PC-3 (cell line): ENCODE results near the gene UBAC1. TPM values are rescaled to one million over a fixed set of nuclear protein-coding genes. Genes with fewer than 3 reads are reported as not detected.
"Not testable (repeated sequence)": the region's sequence is repeated elsewhere in the genome, so short reads cannot be mapped to it uniquely, and the experiment has no call there.

Source experiments
- ATAC-seq: fragments of 200-7000 bp; cut with Tn5 transposase; 2 replicates; pipeline ENCODE4 v1.9.1; 2020; ENCODE audit warnings: mild to moderate bottlenecking, moderate library complexity
- BruUV-seq: library from RNA; stranded (reverse); fragments of 400-500 nt; replicated peaks from 2 replicates; lab custom pipeline; 2021; lab: Mats Ljungman, UMichigan
- CTCF ChIA-PET: fragments of 300-600 bp; sonication (Branson Sonifier 250); formaldehyde crosslinking; loops from one replicate; lab custom pipeline; 2022; ENCODE audit warnings: antibody characterized with exemption; lab: Charles Lee
- POLR2A ChIA-PET: fragments of 300-600 bp; sonication (Branson Sonifier 250); formaldehyde crosslinking; loops from one replicate; lab custom pipeline; 2022; ENCODE audit warnings: antibody characterized with exemption; ENCODE audit not compliant: unreplicated experiment; lab: Charles Lee
- DNase-seq: peaks from one replicate; pipeline ENCODE4 v3.0.0-alpha.2; 2015
- H2AFZ ChIP-seq: fragments of 300-600 bp; sonication (generic); 2 replicates; pipeline ENCODE4 v1.6.0; 2016; ENCODE audit warnings: antibody characterized with exemption, low read length
- H3F3A ChIP-seq: fragments of 300-600 bp; sonication (generic); one replicate; pipeline ENCODE4 v1.6.0; 2017; ENCODE audit warnings: antibody characterized with exemption, low read length, control low read depth, mild to moderate bottlenecking; ENCODE audit not compliant: unreplicated experiment
- H3K27ac ChIP-seq: fragments of 300-600 bp; sonication (generic); 2 replicates; pipeline ENCODE4 v1.5.1; 2016; ENCODE audit warnings: mild to moderate bottlenecking, low read length
- H3K27me3 ChIP-seq: fragments of 300-600 bp; sonication (generic); 2 replicates; pipeline ENCODE4 v1.6.1; 2016; ENCODE audit warnings: low read length, mixed read lengths
- H3K36me3 ChIP-seq: fragments of 300-600 bp; sonication (generic); 2 replicates; pipeline ENCODE4 v1.6.1; 2016; ENCODE audit warnings: low read depth, mixed run types, low read length, mixed read lengths
- H3K4me1 ChIP-seq: fragments of 300-600 bp; sonication (generic); 2 replicates; pipeline ENCODE4 v1.5.1; 2016; ENCODE audit warnings: low read length; ENCODE audit not compliant: insufficient read depth
- H3K4me2 ChIP-seq: fragments of 300-600 bp; sonication (generic); 2 replicates; pipeline ENCODE4 v1.6.0; 2016; ENCODE audit warnings: low read length
- H3K4me3 ChIP-seq: fragments of 300-600 bp; sonication (generic); 2 replicates; pipeline ENCODE4 v1.5.1; 2016; ENCODE audit warnings: mild to moderate bottlenecking, low read length, mixed read lengths
- H3K79me2 ChIP-seq: fragments of 300-600 bp; sonication (generic); 2 replicates; pipeline ENCODE4 v1.6.1; 2017; ENCODE audit warnings: low read length, mixed read lengths
- H3K9ac ChIP-seq: fragments of 300-600 bp; sonication (generic); 2 replicates; pipeline ENCODE4 v1.6.0; 2016; ENCODE audit warnings: mild to moderate bottlenecking, low read length
- H3K9me2 ChIP-seq: fragments of 300-600 bp; sonication (generic); replicated peaks from 2 replicates; pipeline ENCODE4 v1.6.1; 2016; ENCODE audit warnings: mixed run types, low read length, mixed read lengths
- H3K9me3 ChIP-seq: fragments of 300-600 bp; sonication (generic); 2 replicates; pipeline ENCODE4 v1.6.1; 2016; ENCODE audit warnings: low read length, mixed read lengths
- H4K20me1 ChIP-seq: fragments of 300-600 bp; sonication (generic); 2 replicates; pipeline ENCODE4 v1.6.1; 2016; ENCODE audit warnings: low read length, mixed read lengths
- CTCF ChIP-seq: fragments of 300-600 bp; sonication (generic); conservative IDR thresholded peaks from 2 replicates; pipeline ENCODE4 v1.5.1; 2017; ENCODE audit warnings: antibody characterized with exemption, low read depth, mild to moderate bottlenecking, low read length
- EZH2 ChIP-seq: fragments of 300-600 bp; sonication (generic); IDR thresholded peaks from one replicate; pipeline ENCODE4 v1.6.1; 2017; ENCODE audit warnings: antibody characterized with exemption, mild to moderate bottlenecking, low read length; ENCODE audit not compliant: unreplicated experiment
- EZH2phosphoT487 ChIP-seq: fragments of 300-600 bp; sonication (generic); IDR thresholded peaks from 2 replicates; pipeline ENCODE4 v1.6.1; 2018; ENCODE audit warnings: mild to moderate bottlenecking, antibody characterized with exemption, low read length, borderline replicate concordance
- intact Hi-C: fragments of 100-400 bp; cut with micrococcal nuclease; formaldehyde crosslinking; loops from 2 replicates; pipeline ENCODE4 v1.9.0; 2023
- total RNA-seq: library from RNA; depleted of rRNA; stranded (reverse); fragments of >200 nt; gene quantifications from 2 replicates; pipeline ENCODE4 v1.2.3, GENCODE V29; 2014

UBAC1 gene
- total RNA-seq, 1 experiment from 2014 or later = 77.3 TPM

- TF ChIP-seq EZH2phosphoT487 (no peak), EZH2 (no peak), CTCF (no peak)
- H3F3A ChIP-seq = peaks cover 5% of the 10 kb centered on the region
- no peaks in the 10 kb centered on the region for H3K9me2 ChIP-seq
- H3K9me3 ChIP-seq = no peaks in the 10 kb centered on the region
- H3K9ac ChIP-seq = peak overlapping the region; percentile 57
- intact Hi-C loops = loop anchor here (2.0 kb wide), 1 partner anchor 25 kb away; no protein-coding TSS in a partner anchor
- H3K4me2 ChIP-seq = peak overlapping the region; percentile 74
- peak overlapping the region; percentile 30; the same call in 1 of the 2 replicates for H3K4me3 ChIP-seq
- peak overlapping the region; percentile 72 for H2AFZ ChIP-seq
- CTCF ChIA-PET = no interaction called here
- H3K27ac ChIP-seq = peak overlapping the region; percentile 91
- peaks cover 23% of the 10 kb centered on the region for H3K79me2 ChIP-seq
- DNase-seq (peak; percentile 85), ATAC-seq (peak; percentile 99)
- H3K27me3 ChIP-seq = no peaks in the 10 kb centered on the region
- BruUV-seq = no TSS peak
- H3K36me3 ChIP-seq = no peaks in the 10 kb centered on the region; the same call in 1 of the 2 replicates
- H4K20me1 ChIP-seq = no peaks in the 10 kb centered on the region
- POLR2A ChIA-PET = interaction anchor here (0.6 kb wide), 1 partner anchor 45 kb away, joined by 4 read pairs; the partner anchor contains the start of gene CAMSAP1
- H3K4me1 ChIP-seq = peaks cover 11% of the 10 kb centered on the region
Measured at GRCh38 chr9:135951889-135952663, 9.1 kb downstream of the UBAC1 start.

DNA sequence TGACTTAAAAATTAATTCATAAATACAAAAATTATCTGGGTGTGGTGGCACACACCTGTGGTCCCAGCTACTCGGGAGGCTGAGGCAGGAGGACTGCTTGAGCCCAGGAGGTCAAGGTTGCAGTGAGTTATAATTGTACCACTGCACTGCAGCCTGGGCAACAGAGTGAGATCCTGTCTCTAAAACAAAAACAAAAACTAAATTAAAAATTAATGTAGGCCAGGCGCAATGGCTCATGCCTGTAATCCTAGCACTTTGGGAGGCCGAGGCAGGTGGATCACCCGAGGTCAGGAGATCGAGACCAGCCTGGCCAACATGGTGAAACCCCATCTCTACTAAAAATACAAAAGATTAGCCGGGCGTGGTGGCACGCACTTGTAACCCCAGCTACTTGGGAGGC lies 9.9 kb downstream of the UBAC1 start:
- H3K9me2 ChIP-seq, H3F3A ChIP-seq, ATAC-seq, H4K20me1 ChIP-seq, DNase-seq, H2AFZ ChIP-seq, POLR2A ChIA-PET, intact Hi-C loops, H3K9ac ChIP-seq, BruUV-seq, H3K9me3 ChIP-seq, H3K36me3 ChIP-seq, H3K27me3 ChIP-seq, CTCF ChIA-PET, H3K4me3 ChIP-seq: not testable (repeated sequence)
- H3K4me1 ChIP-seq = peaks cover 11% of the 10 kb centered on the region
- H3K4me2 ChIP-seq = 0 out of 2 replicates have a peak overlapping the region, but pooled peaks have one; percentile 74
- peak overlapping the region; percentile 91 for H3K27ac ChIP-seq
- peaks cover 15% of the 10 kb centered on the region for H3K79me2 ChIP-seq

DNA sequence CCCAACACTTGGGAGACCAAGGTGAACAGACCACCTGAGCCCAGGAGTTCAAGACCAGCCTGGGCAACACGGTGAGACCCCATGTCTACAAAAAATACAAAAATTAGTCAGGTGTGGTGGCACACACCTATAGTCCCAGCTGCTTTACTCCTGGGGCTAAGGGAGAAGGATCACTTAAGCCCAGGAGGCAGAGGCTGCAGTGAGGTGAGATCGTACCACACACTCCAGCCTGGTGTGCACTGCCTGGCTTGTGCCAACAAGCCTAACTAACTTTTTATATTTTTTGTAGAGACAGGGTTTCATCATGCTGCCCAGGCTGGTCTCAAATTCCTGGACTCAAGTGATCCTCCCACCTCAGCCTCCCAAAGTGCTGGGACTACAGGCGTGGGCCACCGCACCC lies 10.3 kb downstream of the UBAC1 start:
- H3K9ac ChIP-seq, H2AFZ ChIP-seq, H3K9me3 ChIP-seq, H3K36me3 ChIP-seq, H3K27ac ChIP-seq, H3K4me2 ChIP-seq, CTCF ChIA-PET, H4K20me1 ChIP-seq, BruUV-seq, intact Hi-C loops, H3F3A ChIP-seq, ATAC-seq, H3K27me3 ChIP-seq, DNase-seq, H3K9me2 ChIP-seq, POLR2A ChIA-PET, H3K4me3 ChIP-seq: not testable (repeated sequence)
- H3K4me1 ChIP-seq = peaks cover 11% of the 10 kb centered on the region
- H3K79me2 ChIP-seq = peaks cover 10% of the 10 kb centered on the region
